Activated T-cell treated with anti-CD3 and anti-CD28 coated beads for 1 hour (primary cell): ENCODE data around the gene ODAD4.

ENCODE experiments used
- DNase-seq: peaks from one replicate; pipeline ENCODE4 v3.0.0-alpha.2; 2020; ENCODE audit warnings: low read depth

ODAD4 gene

DNA sequence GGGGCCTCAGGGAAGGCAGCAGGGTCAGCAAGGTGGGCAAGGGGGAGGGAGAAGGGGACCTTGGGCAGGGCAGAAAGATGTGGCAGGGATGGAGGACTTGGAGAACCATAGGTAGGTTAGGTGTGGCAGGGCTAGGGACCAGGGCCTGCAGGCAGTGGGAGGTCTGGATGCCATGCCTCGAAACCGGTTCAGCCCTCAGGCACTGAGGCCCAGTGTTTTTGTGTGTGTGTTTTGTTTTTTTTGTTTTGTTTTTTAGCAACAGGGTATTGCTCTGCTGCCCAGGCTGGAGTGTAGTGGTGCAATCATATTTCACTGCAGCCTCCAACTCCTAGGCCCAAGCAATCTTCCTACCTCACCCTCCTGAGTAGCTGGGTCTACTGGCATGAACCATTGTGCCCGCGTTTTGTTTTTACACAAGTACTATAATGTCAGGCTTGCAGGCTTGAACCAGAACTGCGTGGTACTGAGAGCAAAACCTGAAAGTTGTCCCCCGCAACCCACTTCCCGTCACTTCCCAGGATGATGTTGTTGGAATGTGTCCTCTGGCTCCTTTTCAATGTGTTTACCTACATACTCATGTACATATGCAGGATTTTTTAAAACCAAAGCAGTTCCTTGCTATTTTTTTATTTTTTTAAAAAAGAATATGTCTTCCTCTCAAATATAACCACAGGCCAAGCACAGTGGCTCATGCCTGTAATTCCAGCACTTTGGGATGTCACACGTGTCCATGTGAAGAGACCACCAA is 12.4 kb downstream of the ODAD4 start:
- no peak for DNase-seq

DNA sequence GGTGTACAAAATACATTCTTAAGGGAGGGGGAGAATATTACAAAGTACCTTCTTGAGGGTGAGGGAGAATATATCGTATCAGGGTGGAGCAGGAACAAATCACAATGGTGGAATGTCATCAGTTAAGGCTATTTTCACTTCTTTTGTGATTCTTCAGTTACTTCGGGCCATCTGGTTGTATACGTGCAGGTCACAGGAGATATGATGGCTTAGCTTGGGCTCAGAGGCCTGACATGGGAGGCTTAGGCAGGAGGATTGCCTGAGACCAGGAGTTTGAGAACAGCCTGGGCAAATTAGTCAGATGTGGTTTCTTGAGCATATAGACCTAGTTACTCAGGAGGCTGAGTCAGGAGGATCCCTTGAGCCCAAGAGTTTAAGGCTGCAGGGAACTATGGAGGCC is 13.1 kb downstream of the ODAD4 start:
- no peak for DNase-seq

DNA sequence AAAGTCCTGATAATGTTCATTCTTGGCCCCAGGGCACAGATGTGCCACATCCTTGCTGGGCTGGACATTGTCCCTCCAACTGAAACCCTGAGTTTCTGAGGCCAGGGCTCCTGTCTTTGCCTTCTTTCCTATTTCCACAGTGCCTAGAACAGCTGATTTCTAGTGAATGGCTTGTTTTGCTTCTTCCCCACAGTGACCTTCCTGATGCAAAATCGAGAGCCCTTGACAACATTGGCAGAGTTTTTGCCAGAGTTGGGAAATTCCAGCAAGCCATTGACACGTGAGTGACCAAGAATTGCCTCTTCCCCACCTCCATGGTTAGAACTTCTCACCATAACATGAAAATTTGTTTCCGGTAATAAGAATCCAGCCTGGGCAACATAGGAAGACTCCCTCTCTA is 14.5 kb downstream of the ODAD4 start:
- no peak for DNase-seq

DNA sequence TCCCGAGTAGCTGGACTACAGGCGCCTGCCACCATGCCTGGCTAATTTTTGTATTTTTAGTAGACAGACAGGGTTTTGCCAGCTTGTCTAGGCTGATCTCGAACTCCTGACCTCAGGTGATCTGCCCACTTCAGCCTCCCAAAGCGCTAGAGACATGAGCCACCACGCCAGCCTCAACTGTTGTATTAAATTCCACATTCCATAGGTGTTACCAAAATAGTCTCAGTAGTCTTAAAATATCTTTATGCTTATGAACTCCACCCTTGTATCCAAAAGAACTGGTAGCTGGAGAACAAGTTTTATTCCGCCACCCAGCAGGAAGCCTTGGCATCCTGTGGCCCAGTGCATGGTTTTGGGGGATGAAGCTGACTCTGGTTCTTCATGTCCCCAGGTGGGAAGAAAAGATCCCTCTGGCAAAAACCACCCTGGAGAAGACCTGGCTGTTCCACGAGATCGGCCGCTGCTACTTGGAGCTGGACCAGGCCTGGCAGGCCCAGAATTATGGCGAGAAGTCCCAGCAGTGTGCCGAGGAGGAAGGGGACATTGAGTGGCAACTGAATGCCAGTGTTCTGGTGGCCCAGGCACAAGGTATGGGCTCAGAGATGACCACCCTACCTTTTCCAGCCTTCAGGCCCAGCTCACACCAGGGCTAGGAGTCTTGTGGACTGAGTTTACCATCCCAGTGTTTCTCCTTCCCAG is 18.5 kb downstream of the ODAD4 start:
- no peak for DNase-seq

DNA sequence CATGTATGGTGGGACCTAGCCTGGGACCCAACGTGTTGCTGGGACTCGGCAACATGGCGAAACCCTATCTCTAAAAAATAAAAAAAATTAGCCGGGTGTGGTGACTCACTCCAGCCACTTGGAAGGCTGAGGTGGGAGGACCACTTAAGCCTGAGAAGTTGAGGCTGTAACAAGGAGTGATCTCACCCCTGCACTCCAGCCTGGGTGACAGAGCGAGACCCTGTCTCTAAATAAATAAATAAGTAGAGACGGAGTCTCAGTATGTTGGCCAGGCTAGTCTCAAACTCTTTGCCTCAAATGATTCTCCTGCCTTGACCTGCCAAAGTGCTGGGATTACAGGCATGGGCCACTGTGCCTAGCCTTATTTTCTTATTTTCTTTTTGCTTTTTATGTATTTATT is 26.1 kb downstream of the ODAD4 start:
- DNase-seq = no peak

DNA sequence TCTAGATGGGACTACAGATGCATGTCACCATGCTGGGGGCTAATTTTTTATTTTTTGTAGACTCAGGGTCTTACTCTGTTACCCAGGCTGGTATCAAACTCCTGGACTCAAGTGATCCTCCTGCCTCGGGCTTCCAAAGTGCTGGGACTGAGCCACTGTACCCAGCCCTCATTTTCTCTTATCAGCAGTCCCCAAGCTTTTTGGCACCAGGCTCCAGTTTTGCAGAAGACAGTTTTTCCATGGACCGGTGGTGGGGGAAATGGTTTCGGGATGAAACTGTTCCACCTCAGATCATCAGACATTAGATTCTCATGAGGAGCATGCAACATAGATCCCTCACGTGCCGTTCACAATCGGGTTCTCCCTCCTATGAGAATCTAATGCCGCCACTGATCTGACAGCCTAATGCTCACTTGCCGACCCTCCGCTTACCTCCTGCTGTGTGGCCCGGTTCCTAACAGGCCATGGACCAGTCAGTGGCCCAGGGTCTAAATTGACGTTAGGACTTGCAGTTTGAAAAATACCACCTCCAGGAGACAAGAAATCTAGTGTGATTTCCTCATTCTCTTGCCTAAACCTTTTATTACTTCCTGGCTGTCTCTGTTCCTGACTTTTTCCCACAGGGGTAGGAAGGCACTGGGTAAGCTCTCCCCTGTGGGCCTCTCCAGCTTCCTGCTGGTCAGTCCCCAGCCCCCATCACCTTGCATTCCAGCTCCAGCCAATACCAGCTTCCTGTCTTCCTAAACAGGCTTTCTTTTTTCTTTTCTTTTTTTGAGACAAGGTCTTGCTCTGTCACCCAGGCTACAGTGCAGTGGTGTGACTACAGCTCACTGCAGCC is 26.8 kb downstream of the ODAD4 start:
- DNase-seq = no peak

DNA sequence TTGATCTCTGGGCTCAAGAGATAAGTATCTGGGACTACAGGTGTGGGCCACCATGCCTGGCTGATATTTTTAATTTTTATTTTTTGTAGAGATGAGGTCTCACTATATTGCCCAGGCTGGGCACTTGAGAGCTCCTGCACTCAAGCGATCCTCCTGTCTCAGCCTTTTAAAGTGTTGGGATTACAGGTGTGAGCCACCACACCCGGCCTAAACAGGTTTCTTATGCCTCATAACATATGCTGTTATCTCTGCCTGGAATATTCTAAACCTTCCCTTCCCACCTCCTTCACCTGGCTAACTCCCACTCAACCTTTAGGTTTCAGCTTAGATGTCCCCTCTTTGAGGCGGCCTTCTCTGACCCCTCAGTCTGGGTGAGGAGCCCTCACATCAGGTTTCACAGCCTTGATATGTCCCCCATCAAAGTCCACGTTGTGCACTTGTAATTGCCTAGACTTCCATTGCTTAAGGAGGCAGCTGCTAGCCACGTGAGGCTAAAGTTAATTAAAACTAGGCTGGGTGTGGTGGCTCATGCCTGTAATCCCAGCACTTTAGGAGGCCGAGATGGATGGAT is 27.5 kb downstream of the ODAD4 start:
- DNase-seq = no peak

DNA sequence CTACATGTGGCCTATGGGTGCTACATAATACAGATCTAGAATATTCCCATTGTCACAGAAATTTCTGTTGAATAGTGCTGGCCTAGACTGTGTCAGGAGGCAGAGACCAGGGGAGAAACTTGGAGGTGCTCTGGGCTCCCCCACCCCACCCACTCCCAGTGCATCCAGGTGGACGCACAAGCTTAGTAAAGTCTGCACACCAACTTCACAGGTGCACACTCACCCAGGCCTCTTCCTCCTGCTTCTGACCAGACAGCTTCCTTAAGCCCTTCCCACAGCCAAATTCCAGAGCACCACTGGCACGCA is 28.6 kb downstream of the ODAD4 start:
- no peak for DNase-seq

DNA sequence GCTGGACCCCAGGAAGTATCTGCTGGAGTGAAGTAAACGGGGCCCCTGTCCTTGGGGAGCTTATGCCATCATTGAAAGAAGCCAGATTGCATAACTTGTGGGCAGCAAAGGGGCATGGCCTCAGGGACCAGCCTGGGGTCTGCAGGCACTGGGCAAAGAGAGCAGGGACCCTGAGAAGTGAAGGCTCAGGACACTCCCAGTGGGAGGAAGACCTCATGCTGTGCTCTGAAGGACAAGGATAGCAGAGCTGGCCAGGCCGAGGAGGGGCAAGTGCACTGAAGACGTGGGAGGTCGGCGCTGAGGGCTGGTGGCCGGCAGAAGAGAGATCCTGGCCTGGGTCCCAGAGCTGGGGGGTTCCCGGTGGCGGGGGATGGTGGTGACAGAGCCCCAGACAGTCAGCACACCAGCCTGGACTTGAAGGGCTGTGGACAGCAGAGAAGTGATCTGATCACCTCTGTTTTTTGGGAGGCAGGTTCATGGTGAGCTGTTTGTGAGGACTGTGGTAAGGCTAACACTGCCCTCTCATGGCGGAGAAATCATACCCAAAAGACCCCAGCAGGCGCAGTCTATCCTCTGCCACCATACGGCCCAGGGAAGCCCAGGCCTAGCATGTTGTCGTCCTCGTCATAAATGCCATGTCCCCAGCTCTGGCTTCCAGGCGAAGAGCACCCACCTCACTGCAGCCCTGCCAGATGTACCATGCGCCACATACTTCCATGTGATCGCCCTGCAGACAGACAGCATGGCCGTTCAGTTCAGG is 29.1 kb downstream of the ODAD4 start:
- DNase-seq = no peak

DNA sequence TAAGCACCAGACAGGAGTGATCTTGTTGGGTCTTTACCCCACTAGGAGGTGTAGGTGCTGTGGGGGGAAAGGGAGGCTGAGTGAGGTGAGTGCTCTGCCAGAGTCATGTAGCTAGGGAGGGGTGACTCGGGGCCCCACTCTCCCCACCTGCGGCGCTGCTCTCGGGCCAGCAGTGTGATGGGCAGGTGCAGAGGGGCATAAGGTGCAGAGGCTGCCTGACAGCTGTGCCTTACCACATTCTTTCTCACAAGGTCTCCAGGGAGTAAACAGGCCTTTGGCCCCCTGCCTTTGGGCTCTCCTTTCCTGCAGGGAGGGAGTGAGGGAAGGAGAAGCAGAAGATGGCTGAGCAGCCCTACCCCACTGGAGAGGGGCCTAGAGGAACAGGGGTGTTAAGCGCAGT is 31.7 kb downstream of the ODAD4 start:
- no peak for DNase-seq

DNA sequence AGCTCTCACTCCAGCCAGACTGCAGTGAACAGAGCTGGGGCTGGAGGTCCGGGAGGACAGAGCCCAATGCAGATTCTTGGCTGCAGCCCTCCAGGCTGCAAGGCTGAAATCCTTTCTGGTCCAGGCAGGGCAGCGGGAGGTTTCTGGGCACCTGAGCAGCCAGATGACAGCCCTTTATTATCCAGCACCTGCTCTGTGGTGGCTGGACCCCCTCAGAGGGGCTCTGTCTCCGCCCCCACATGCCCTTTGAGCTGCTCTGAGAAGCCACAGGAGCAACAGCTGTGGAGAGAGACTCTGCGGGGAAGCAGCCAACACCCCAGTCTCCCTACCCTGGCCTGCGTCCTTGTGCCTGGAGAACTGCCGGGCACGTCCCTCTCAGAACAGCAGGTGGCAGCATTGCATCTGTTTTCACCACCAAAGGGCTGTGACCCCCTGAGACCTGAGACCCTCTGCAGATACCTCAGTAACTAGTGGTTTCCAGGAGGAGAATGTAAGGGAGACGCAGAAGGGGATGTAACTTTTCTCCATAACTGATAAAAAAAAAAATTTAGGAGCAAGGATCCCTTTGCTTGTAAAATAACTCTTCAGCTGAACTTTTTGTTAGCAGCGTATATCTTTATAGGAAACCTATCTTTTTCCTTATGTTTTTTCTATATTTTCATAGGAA is 32.5 kb downstream of the ODAD4 start:
- peak; percentile 60 for DNase-seq

DNA sequence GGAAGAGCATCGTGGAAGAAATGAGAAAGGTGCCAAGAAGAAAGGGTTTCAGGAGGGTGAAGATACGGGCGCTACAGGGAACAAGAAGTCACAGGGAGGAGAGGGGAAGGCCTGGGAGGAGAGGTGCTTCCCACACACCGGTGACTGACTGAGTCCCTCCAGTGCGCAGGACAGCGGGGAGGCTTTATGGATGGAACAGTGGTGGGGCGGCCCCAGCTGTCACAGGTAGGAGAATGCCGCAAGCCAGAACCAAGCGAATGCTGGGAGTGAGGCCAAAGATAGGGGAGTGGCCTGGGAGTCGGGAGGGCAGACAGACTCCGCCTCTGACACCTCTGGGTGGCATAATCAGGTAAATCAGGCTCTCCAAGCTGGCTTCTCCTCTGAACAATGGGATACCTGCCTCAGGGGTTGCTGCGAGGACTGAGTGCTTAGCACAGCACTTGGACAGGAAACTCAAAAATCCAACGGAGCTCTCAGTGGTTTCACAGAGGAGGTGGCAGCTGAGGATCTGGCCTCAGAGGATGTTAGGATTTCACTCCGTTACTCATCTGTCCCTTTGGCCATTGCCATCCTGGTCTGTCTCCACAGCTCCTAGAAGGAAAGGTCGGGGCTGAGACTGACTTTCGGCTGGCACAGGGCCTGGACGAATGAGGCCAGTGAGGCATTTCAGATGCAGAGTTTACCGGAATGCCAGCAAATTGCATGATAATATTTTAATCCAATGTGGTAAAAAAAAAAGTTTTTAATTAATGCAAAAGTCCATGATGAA is 35.5 kb downstream of the ODAD4 start:
- DNase-seq = peak; percentile 48

DNA sequence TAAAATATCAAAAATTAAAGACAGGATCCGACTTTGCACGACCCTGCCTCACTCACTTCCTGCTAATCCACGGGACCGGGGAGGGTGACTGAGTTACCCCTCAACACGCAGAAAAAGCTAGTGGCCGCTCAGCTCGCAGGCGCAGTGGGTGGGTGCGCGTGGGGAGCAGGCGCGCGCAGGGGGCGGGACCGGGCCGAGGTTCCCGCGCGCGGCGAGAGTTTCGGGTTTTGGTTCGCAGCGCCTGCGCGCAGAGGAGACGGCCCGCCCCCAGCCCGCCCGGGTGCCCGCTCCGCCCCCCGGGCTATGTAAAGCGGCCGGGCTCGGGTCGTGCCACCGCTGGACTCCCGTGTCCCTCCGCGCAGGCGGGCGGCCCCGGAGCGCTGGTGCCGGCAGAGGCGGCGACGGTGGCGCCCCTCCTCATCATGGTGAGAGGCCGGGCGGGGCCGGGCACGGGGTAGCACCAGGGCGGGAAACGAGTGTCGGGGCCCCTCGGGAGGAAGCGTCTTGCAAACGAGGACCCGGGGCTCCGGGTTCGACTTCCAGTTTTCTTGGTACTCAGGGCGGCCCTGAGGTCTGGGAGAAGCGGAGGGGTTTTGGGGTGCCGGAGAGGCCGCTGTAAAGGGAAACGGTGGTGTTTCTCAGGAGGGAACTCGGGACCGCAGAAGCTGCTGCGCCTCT is 36.2 kb downstream of the ODAD4 start, which contains the start of gene CNP:
Gene CNP (plus strand): TSS at position 333 of the 678 bp plus-strand sequence. CDS start 90 bp downstream, at position 423.
- DNase-seq = peak; percentile 89

DNA sequence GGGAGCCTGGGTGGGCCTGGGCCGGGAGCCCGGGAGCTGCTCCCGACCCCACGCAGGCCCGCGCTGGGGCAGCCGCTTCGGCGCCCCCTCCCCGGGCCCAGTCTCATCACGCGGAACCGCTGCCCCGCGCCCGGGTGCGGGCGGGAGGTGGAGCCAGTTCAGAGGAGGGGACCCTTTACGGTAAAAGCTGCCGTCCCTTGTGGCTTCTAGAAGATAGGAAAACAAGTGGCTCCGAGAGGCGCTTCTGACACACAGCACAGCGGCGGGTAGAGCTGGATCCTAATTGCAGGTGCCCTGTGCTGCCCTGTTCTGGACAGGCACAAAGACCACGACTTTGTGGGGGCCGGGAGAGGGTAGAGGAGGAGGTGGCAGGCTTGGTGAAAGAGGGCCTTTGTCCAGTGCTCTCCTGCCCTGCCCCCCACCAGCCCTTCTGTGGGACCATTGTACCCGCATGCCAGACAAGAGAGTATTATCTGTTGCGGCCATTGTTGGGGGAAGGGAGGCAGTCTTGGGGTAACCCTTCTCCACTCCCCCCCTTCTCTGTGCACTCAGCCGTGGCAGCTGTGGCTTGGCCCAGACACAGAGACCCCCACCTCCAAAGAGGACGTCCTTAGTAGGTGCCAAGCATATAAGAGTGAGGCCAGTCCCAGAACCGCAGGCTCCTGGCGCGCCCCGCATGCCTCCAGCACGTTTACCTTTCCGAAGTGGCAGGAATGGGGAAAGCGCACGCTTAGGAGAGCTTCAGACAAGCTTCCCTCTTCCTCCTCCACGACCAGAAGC is 36.9 kb downstream of the ODAD4 start:
- peak; percentile 28 for DNase-seq

DNA sequence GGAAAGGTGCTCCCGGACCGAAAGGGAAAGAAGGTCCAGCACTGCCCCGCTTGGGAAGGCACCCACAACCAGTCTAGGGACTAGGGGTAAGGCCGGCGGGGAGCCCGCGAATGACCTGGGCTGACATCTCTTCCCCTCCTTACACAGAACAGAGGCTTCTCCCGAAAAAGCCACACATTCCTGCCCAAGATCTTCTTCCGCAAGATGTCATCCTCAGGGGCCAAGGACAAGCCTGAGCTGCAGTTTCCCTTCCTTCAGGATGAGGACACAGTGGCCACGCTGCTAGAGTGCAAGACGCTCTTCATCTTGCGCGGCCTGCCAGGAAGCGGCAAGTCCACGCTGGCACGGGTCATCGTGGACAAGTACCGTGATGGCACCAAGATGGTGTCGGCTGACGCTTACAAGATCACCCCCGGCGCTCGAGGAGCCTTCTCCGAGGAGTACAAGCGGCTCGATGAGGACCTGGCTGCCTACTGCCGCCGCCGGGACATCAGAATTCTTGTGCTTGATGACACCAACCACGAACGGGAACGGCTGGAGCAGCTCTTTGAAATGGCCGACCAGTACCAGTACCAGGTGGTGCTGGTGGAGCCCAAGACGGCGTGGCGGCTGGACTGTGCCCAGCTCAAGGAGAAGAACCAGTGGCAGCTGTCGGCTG is 37.6 kb downstream of the ODAD4 start:
- no peak for DNase-seq

DNA sequence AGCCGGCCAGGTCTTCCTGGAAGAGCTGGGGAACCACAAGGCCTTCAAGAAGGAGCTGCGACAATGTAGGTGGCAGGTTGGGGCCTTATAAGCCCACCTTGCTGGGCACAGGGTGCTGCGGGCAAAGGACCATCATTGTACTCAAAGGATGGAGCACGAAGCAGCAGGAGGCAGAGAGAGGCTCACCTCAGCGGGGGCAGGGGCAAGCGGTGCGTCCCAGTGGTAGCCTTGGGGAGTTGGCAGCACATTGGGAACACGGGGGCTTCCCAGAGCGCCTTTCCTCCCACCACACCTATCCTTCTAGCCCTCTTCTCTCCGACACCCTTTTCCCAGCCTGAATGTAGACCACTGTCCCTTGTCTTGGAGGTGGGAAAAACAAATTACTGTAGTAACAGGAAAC is 38.3 kb downstream of the ODAD4 start:
- no peak for DNase-seq

DNA sequence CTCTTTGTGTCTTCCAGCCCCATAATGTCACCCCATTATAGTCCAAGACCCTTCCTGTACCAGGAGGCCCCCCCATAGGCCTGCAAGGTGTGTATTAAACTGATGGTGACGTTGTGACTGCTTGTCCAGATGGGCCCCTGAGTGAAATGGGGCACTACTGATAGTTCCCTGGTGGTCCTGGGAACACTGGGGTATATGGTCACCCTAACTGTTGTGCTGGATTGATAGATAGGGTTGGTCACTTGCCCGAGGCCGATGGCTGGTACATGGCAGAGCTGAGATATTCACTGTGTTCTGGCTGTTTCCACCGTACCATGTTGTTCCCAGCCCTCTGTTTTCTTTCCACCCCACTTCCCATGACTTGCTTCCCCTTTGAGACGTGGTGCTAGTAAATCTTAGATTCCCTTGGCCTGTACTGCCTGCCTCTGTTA is 40.5 kb downstream of the ODAD4 start:
- no peak for DNase-seq

DNA sequence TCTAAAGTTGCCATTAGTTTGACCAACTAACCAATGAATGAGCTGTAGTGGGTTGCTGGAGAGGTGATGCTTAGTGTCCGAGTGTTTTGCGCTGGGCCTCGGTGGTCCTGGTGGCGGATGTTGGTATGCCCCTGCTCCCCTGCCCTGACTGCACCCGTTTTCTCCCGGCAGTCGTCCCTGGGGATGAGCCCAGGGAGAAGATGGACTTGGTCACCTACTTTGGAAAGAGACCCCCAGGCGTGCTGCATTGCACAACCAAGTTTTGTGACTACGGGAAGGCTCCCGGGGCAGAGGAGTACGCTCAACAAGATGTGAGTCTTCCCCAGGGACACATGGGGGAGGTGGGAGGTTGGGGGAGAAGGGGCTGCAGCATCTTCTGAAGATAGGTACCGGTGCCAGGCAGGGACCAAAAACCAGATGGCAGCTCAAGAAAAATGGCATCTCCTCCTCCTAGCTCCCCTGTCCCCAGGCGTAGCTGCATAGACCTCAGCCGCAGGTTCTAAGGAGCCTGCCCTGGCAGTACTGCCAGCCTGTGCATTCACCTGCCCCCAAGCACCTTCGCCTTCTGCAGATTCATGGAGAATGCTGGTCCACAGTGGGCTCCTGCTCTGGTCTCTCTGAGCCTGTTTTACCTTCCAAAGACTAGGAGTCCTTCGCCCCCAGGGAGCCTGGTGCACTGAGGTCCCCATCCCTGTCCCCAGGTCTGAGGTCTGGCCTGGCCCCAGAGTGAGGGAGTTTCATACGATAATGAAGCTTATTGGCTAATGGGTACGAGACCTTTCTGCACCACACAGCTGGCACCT is 41.5 kb downstream of the ODAD4 start:
- DNase-seq = no peak
